ENCODE results near the gene VILL. TPM values are rescaled to one million over a fixed set of nuclear protein-coding genes. Genes with fewer than 3 reads are reported as not detected.

VILL gene
- total and polyA plus RNA-seq, 2 of the 8 experiments (the other 6 are each of a cell fraction or from before 2014, with no cell fraction given) = 4.1 to 4.2 TPM

GRCh38 chr3:37949866-37950265 is 40.7 kb upstream of the VILL start:
- no peak overlapping the region for H2BK15ac ChIP-seq (ENCODE audit: low read length)
- H4K20me1 ChIP-seq (replicated peaks in 1 of 2; ENCODE audit: control insufficient read depth in 1 of 2, insufficient read depth in 2 of 2, low read length in 2 of 2) = peaks cover 0 to 2% of the 10 kb centered on the region in 2 experiments
- no peak overlapping the region for H2BK120ac ChIP-seq (replicated peaks; ENCODE audit: low read depth, low read length)
- no peaks in the 10 kb centered on the region; the same call in 1 of the 2 replicates for H3K79me1 ChIP-seq (ENCODE audit: low read depth, low read length)
- H4K91ac ChIP-seq (replicated peaks; ENCODE audit: insufficient read length, low read length) = no peak overlapping the region
- no peaks in the 10 kb centered on the region for H3K79me2 ChIP-seq (ENCODE audit: control insufficient read depth in 1 of 2, insufficient read depth in 2 of 2, low read length in 2 of 2)
- no peak overlapping the region for H3K27ac ChIP-seq (ENCODE audit: low read depth, low read length)
- H3K36me3 ChIP-seq (ENCODE audit: control insufficient read depth in 2 of 4, insufficient read depth in 4 of 4, low read length in 3 of 4) = no peaks in the 10 kb centered on the region; a peak in 1 of 8 replicates
- H3K23me2 ChIP-seq (ENCODE audit: low read depth, low read length) = no peaks in the 10 kb centered on the region
- ChIA-PET POLR2A (ENCODE audit: partially characterized antibody) (no interaction called here), CTCF (ENCODE audit: partially characterized antibody) (interaction anchor here (1.0 to 3.8 kb wide), 7 partner anchors 11 to 95 kb away, joined by 3 to 24 read pairs (median 6); no protein-coding TSS in a partner anchor)
- no peaks in the 10 kb centered on the region for H3K27me3 ChIP-seq (replicated peaks in 1 of 4; ENCODE audit: control insufficient read depth in 3 of 4, extremely low read depth in 1 of 4, insufficient read depth in 3 of 4, low read length in 3 of 4)
- no peak overlapping the region for H3K4me3 ChIP-seq (ENCODE audit: extremely low read depth in 1 of 4, insufficient read depth in 2 of 4, low read depth in 3 of 4, low read length in 4 of 4)
- H2BK20ac ChIP-seq (ENCODE audit: low read length) = no peak overlapping the region
- no peak overlapping the region for H2BK5ac ChIP-seq (ENCODE audit: low read depth, low read length)
- H3K56ac ChIP-seq (replicated peaks; ENCODE audit: insufficient read length, low read depth, low read length) = no peak overlapping the region
- 0 out of 2 replicates have a peak overlapping the region, but pooled peaks have one; percentile 23 for H2BK12ac ChIP-seq (ENCODE audit: low read depth, low read length)
- H4K5ac ChIP-seq (ENCODE audit: insufficient read length, low read depth, low read length) = no peak overlapping the region
- DNase-seq (ENCODE audit: low read depth in 1 of 2, low spot score in 2 of 2) = peak in 1 of 2 experiments; percentile 41
- FAIRE-seq = no peak
- WGBS, 2 experiments (ENCODE audit: extremely low coverage in 1 of 2, insufficient coverage in 1 of 2, insufficient read length in 1 of 2, insufficient replicate concordance in 2 of 2, low coverage in 1 of 2, low lambda C conversion rate in 2 of 2, missing lambda C conversion rate in 1 of 2) = 92% methylated on average over 6 of the region's 6 CpGs; no CpG with 5 or more reads in 1 of the 2 experiments
- no peak overlapping the region for H3K4me2 ChIP-seq (ENCODE audit: insufficient read depth in 1 of 2, low read depth in 2 of 2, low read length in 2 of 2)
- no peak overlapping the region for H3K14ac ChIP-seq (ENCODE audit: insufficient read length)
- H3K9ac ChIP-seq (replicated peaks in 1 of 4; ENCODE audit: extremely low read depth in 1 of 4, low read depth in 3 of 4, low read length in 3 of 4) = no peak overlapping the region
- no peak overlapping the region for H2AFZ ChIP-seq (ENCODE audit: low read length)
- H4K8ac ChIP-seq (ENCODE audit: extremely low read depth, insufficient read depth, low read length) = no peak overlapping the region
- H3K9me3 ChIP-seq (ENCODE audit: insufficient read depth in 2 of 2, low read depth in 1 of 2, low read length in 1 of 2) = no peaks in the 10 kb centered on the region
- no peak overlapping the region for H3K18ac ChIP-seq (ENCODE audit: extremely low read depth, low read length)
- H2AK5ac ChIP-seq (ENCODE audit: low read depth, low read length) = no peak overlapping the region
- H3K4ac ChIP-seq (replicated peaks; ENCODE audit: insufficient read length, low read depth, low read length) = no peak overlapping the region
- H3K23ac ChIP-seq (ENCODE audit: insufficient read length) = no peak overlapping the region
- peaks cover 0 to 6% (median 2%) of the 10 kb centered on the region in 4 experiments; a peak in 3 of 7 replicates for H3K4me1 ChIP-seq (replicated peaks in 1 of 4; ENCODE audit: control insufficient read depth in 3 of 4, insufficient read depth in 4 of 4, low read length in 3 of 4)
- TF ChIP-seq KDM5A (IDR thresholded peaks at IDR 0.05; ENCODE audit: low read length) = no peak
- no peak for TF ChIP-seq HDAC2 (IDR thresholded peaks at IDR 0.05; ENCODE audit: borderline replicate concordance in 1 of 2, low read depth in 2 of 2, low read length in 2 of 2)
- no peak for TF ChIP-seq CBX8 (IDR thresholded peaks at IDR 0.05; ENCODE audit: borderline replicate concordance, low read depth, low read length)
